GM19467 (cell line): ENCODE results near the gene TNFAIP8L3.
A peak's percentile ranks its signal among the peaks of the same experiment; 100 is the strongest.

Experiments
- ATAC-seq: cut with Tn5 transposase; IDR thresholded peaks from one replicate; pipeline ENCODE4 v1.9.1; 2021; ENCODE audit warnings: mild to moderate bottlenecking, moderate library complexity; ENCODE audit not compliant: unreplicated experiment

The TNFAIP8L3 gene

DNA sequence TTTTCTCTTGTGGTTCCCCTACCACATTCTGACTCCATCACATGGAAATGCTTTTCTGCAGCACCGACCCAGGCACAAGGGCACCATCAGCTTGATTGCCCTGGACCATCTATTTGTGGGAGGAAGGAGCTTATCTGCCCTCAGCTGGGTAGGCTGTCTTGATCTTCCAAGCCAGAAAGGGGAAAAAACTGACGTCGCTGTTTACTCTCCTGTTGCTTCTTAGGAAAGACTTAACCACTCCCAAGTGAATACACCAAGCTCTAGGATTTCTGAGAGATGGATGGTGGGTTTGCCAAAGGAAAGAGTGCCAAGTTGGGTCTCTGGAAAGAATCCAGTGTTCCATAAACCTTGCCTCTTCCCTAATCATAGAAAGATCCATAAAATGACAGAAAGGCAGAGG is 4.0 kb downstream of the TNFAIP8L3 start:
- ATAC-seq, result no peak

DNA sequence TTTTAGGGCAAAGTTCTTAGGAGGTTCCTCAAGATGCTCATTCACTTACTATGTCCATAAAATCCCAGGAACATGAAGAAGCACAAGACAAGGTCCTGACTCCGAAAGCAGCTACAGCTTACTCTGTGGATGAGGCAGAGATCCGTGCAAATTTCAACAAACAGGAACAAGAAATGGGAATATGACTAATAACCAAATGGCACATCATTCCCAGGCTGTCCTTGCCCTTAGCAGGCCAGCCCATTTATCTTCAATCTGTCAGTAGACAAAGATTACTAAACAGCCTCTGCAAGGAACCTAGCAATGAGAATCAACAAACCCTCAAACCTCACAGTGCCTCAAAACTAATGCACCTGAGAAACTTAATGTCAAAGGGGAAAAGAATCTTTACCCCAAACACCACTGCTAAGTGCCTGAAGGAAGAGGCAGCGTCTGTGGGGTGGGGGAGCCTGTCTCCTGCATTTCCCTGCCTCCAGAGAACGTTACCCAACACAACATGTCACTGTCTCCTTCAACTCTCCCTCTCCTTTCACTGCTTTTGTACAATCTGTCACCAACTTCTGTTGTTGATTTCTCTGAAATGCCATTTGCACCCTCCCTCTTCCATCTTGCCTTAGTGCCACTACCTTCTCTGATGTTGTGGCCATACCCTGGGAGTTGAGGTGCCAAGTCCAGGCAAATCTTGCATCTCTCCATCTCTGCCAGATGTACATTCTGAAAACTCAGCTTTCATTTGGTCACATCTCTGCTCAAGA is 4.8 kb downstream of the TNFAIP8L3 start:
- no peak for ATAC-seq

DNA sequence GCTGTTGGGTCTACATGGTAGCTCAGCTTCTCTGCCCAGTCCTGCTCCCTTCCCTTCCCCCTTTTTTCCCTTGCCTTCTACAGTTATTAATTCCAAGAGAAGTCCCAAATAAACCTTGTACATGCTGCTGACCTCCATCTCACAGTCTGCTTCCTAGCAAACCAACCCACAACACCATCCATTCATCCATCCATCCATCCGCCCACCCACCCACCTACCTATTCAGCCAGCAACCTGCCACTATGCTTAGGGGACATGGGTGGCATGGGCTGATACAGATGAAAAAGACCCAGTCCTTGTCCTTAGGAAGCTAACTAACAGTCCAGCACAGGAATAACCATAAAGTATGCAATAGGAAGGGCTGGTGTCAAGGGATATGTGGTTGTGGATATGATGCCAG is 5.7 kb downstream of the TNFAIP8L3 start:
- no peak for ATAC-seq

DNA sequence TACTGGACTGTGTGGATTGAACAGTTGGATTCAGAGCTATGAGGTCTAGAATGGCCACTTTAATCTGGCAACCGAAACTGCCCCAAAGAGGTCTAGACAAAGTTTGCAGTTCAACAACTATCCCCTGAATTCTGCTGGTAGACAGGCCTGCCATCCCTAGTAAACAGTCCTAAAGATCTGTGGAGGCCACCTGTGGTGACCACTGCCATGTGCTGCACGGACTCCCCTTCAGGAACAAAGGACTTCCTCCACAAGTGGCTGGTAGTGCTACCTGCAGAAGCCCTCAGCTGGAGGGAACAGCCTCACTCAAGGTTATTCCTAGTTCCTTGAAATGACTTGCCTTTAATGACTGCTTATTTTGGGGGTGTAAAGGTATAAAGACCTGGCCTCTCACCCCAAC is 6.1 kb downstream of the TNFAIP8L3 start:
- no peak for ATAC-seq

DNA sequence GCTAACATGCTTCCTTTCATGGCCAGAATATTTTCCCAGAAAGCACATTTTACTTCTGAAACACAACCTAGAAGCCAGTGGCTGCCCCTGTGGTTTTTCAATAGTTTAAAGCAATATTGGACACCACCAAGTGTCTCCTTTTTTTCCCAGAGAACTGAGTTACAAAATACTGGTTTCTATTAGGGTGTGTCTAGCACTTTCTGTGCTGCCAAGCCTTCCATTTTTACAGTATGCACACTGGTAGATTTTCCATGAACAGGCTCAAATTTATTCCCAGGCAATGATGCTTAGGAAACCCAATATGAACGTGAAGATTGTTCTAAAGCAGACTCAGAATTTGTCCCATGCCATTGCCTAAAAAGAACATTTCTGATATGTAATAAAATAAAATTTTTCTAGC is 7.2 kb downstream of the TNFAIP8L3 start:
- no peak for ATAC-seq

DNA sequence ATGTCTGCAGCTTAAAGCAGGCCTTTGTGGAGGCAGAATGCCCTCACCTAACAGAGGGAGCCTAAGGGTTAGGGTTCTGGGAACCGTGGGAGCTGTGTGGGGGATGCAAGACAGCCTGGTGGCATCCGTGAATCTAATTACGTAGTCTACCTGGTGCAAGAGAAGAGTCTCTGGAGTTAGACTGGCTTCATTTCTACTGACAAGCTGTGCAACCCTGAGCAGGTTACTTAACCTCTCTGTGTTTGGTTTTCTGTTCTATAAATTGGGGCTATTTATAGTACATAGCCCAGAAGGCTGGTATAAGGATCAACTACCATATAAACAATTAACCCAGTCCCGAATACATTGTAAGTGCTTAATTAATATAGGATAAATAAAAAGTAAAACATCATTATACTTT is 8.3 kb downstream of the TNFAIP8L3 start:
- no peak for ATAC-seq

DNA sequence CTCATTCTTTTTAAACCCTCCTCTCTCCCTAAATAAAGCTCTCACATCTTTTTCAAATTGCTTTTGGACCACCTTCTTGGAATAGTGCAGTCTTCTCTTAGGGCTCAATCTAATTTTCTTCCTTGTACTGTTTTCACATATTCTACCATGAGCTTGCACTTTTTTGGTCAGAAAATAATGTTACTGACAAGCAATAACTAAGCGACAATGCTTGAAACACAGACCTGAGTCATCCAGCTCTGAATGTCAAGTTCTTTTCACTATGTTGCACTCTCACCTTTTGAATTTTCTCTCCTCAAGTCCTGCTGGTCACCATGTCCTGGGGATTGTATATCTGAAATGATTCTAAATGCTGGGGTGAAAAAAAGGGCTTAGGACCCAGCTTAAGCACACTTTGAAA is 8.9 kb downstream of the TNFAIP8L3 start:
- ATAC-seq, result no peak

DNA sequence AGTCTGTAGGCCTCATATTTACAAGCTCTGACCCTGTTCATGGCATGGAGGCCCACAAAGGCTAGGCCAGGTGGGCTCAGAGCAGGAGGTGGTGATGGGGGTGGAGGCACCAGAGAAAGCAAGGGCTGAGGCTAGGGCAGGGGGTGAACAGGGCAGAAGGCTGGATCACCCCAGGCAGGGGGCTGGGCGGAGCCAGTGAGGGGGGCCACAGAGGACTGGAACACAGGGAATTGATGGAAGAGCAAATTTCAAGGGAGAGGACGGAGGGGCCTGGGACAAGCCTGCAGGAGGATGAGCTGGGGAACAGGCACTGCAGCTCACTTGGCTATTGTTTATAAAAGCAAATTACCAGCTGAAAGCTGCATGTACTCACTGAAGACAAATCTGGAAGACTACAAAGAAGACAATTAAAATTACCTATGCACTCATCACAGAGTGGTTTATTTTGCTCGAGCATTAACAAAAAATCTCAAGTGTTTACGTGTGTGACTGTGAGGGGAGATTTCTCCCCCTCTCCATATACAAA is 11.0 kb downstream of the TNFAIP8L3 start:
- no peak for ATAC-seq

DNA sequence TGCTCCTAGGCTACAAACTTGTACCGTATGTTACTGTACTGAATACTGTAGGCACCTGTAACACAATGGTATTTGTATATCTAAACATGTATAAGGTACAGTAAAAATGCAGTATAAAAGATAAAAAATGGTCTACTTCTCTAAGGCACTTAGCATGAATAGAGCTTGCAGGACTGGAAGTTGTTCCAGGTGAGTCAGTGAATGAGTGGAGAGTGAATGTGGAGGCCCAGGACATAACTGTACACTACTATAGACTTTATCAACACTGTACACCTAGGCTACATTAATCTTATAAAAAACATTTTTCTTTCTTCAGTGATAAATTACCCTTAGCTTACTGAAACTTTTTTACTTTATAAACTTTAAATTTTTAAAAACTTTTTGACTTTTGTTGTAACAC is 12.5 kb downstream of the TNFAIP8L3 start:
- no peak for ATAC-seq

DNA sequence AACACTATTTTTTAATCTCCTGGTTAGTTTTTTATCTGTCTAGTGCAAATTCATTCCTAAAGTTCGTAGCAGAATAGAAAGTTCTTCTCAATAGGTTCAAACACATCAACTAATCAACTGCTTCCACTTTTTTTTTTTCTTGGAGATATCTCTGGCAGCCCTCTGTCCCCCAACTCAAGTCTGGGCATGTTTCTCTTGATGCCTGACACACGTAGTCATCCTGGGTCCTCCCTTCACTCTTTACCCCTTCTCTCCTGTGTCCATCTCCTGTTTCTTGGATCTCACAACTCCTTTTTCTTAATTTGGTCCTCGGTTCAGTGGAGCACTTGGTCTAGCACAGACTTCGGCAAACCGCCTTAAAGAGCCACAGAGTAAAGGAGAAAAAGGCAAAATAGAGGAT is 14.4 kb downstream of the TNFAIP8L3 start:
- no peak for ATAC-seq

DNA sequence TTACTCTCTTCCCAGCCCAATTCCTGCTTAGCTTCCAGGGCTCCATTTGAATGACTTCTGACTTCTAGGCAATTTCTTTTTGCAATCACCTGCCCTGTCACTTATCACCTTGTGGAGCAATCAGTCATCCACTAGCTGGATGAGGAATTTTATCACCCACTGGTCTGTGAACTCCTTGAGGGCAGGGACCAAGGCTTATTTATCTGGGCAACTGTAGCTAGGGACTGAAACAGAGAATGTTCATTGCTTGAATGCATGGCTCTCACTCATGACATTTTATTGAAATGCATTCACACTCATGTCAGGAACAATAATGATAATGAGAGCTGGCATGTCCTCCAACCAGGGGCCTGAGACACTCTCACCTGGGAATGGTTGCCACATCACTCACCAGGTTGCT is 15.5 kb downstream of the TNFAIP8L3 start:
- no peak for ATAC-seq

DNA sequence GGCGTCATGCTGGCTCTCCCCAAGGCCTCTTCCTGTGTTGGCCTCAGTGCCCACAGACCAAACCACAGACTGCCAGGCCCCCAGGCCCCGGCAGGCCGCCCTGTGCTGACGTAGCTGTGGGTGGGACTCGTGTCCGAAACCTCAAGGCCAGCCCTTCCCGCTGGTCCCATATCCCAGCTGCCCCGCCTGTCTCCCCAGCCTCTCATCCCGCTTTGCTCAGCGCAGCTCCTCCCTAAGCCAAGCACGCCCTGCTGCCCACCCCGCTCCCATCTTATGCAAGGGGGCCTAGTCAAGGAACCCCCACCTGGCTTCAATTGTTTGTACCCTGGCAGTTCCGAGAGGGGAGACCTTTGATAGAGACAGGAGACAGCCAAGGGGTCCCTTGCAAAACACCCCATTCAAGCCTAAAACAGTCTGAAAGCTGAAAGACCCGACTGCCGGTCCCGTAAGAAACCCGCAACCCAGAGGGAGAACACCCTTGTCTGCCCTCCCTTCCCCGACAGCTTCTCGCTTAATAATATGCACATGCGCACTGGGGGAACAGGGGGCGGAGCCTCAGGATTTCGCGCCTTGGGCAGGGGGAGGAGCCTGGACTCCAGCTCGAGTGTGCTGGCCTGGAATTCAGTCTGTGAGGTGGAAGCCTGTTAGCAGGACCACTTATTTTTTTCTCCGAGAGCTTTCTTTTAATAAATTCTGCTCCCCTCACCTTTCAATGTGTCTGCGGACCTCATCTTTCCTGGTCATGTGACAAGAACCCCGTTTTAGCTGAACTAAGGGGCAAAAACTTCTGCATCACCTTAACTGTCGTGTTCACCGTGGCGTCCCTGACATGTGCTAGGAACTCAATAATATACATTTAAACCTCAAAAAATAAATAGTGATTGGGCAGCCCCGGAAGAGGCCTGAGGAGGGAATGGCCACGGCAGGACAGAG is 17.2 kb downstream of the TNFAIP8L3 start:
- ATAC-seq, result peak; percentile 60

DNA sequence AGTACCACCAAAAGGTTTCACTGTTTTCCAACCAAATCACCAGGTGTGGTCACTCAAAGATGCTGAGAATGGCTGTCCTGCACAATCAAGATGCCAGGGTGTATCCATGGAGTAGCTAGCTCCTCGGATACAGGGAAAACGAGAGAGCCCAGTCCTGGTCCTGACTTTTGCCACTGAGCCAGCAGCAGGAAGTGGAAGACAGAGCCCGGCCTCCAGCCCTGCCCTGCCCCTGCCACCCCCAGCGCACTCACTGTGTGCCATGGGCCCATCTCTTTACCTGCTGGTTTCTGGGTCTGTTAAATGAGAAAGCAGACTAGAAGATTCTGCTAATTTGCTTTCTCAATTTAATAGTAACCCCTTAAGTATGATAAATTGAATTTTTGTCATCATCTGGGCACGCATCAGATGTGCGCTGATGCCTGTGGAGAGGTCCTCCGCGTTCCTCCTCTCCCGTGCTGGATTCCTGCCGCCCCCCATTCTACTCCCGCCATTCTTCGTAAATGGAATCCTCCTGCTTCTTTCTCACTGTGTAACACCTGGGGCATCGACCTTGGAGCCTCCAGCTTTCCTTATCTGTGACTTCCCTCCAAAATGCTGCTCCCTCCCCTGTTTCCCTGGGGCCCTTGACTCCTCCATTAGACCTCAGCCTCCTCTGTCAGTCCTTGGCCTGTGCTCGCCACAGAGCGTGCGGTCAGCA is 18.0 kb downstream of the TNFAIP8L3 start:
- ATAC-seq, result no peak

DNA sequence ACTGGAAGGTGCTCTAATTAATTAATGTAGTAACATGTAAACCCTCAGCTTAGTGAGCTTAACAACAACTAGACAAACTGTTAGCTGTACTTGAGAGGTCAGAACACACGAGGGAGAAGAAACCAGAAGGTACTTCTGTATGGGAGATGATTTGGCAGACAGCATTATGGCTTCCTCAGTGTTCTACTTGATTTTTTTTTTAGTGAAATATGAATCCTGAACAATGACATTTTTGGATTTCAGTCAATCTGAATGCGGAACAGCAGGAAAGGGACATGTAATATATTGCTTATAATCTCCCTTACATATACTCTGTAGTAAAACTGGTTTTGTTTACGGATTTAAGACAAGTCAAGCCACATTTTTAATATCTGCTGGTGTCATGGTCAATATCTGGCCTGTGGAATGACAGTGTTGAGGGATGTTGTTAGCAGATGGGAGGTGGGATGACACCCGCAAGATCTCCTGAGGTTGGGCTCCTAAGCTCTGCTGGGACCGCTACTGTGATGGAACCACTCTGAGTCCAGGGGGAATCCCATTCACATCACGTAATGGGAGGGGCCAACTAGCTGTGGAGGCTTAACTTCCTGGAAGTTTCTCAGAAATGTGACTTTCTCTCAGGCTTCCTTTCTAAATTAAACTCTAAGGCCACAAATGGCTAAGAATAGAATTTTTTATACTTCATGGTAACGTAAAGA is 18.7 kb downstream of the TNFAIP8L3 start:
- no peak for ATAC-seq

DNA sequence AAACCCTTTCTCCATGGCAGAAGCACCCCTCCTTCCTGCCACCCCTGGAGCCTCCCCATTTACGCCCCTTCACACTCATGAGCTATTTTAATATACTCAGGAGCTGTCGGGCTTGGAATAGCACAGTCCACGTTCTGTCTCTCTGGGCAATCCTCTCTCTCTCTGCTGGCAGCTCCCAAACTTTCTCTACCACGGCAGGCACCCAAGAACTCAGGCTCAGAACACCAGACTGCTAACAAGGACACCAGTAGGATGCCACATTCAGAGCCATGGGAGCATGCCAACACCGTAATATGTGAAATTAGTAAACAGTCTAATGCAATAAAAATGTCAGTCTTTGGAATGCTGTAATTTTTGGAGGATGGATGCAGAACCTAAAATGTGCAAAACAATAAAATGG is 19.3 kb downstream of the TNFAIP8L3 start:
- ATAC-seq, result no peak

DNA sequence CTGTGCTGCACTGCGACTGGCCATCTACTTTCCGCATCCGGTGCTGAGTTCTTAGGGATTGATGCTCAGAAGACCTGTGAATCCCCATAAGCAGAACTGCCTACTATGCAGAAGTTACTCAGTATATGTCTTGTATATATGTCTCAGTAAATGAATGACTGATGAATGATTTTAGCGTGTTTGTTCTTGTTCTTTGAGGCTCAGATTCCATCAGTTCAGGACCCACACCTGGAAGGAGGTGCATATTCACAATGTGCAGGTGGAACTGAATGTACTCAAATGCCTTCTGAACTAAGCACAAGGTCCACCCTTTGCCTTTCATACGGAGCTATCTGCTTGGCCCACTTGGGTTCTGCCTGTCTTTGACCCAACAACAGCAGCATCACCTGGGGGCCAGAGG is 19.8 kb downstream of the TNFAIP8L3 start:
- ATAC-seq, result no peak

DNA sequence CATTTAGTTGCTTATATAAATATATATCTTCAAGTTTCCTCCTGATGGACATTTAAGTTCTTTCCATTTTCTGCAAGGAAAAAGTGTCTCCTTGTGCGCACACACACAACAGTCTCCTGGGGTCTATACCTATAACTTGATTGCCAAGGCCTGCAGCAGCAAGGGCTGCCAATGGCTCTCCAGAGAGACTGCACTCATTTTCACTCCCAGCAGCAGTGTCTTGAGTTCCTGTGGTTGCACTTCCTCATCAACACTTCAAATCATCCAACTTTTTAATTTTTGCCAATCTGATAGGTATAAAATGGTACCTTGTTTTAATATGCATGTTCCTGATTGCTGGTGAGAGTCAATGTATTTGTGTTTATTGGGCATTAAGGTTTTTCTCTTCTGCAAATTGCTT is 23.1 kb downstream of the TNFAIP8L3 start:
- no peak for ATAC-seq

DNA sequence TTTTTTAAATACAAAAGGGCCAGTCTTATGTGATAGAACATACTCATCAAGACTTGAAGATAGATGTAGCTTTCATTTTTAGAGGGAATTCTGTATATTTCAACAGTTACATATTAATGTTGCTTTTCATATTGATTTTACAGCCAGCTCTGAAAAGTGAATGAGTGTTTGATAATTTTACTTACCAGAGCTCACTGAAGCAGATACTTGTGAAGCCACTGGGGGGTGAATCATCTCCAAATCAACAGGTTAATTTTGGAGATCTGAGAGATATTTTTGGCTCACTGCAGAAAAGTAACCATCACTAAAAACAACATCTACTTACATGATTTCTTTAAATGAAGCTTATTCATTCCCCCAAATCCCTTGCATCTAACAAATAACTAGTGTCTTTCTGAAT is 24.7 kb downstream of the TNFAIP8L3 start:
- ATAC-seq, result no peak

DNA sequence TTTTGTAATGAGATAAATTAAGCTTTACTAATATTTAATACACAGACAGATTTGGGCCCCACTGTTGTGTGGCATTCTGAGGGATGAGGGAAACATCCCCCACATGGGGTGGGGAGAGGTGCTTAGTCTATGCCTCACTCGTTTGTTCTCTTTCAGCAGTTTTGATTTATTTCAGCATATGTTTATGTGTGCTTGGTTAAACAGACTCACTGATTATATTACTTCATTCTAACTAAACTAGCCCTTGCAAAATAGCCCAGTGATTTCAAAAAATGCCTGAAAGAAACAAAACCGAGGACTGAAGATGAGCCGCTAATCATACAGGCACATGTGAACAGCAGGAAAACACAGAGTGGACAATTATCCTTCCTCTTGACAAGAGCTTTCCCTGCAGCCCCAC is 27.2 kb downstream of the TNFAIP8L3 start:
- ATAC-seq, result no peak

DNA sequence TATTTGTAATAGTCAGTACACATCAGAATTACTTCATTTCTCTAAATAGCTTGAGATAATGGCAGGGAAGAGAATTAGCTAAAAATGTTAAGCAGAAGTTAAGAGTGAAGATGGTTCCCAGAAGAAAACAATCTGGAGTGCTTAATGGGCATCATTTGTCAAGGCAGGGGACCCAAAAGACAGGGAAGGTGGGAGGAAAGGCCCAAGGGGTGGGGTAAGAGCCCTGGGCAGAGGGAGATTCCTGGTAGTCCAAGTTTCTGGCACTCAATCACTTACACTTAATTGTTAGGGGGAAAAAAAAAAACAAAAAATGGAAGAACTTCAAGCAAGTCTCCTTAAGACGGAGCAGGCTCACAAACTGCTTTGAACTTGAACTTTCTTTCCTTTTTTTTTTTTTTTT is 28.9 kb downstream of the TNFAIP8L3 start:
- no peak for ATAC-seq

DNA sequence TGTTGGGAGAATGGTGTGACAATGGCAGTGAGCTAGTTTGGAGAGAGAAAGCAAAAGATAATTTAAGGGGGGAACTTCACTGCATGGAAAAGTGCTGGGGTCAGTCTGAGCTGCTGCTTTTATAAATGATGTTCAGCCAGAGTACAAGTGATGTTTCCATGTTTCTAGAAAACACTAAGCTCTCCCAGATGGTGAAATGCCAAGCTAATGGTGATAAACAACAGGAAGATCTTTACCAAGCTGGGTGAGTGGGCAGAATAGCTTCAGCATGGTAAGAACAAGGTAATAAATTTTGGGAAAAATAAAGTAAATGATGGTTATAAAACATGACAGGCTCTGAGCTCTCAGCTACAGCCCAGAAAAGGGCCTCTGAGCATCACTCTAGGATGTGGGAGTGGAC is 29.4 kb downstream of the TNFAIP8L3 start:
- no peak for ATAC-seq
